GM13977 (cell line): ENCODE measurements around the gene CD14.
"Not testable (repeated sequence)": the region's sequence is repeated elsewhere in the genome, so short reads cannot be mapped to it uniquely, and the experiment has no call there.

Experiments used
- DNase-seq: peaks from one replicate; pipeline ENCODE4 v3.0.0; 2012; ENCODE audit warnings: low spot score
- CTCF ChIP-seq: IDR thresholded peaks from 2 replicates; pipeline ENCODE4 v1.5.1; 2012; ENCODE audit warnings: mild to moderate bottlenecking, control low read depth; ENCODE audit not compliant: insufficient read depth; ENCODE audit errors: extremely low read depth, missing control alignments
- in situ Hi-C: fragments of 300-500 bp; cut with MboI; formaldehyde crosslinking; loops from one replicate; pipeline ENCODE4 v1.12.0; 2022; ENCODE audit warnings: low sequenced_read_pairs, low pct_unique_long_range_greater_than_20kb, mixed read lengths, inconsistent platforms; ENCODE audit not compliant: unreplicated experiment

CD14 gene

GRCh38 chr5:140608722-140609121, 24.3 kb downstream of the CD14 start:
- in situ Hi-C loops = no loop called here
- TF ChIP-seq CTCF = no peak
- DNase-seq = no peak

DNA sequence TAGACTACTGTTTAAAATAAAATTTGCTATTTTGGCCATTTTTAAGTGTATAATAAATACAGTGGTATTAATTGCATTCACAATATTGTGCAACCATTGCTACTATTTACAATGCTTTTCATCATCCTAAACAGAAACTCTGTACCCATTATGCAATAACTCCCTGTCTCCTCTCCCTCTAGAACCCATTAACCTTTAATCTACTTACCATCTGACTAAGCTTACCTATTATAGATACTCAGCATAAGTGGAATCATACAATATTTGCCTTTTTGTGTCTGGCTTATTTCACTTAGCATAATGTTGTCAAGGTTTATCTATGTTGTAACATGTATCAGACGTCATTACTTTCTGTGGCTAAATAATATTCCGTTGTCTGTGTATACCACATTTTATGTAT, 25.9 kb downstream of the CD14 start:
- no peak for TF ChIP-seq CTCF
- DNase-seq = no peak
- in situ Hi-C loops = no loop called here

DNA sequence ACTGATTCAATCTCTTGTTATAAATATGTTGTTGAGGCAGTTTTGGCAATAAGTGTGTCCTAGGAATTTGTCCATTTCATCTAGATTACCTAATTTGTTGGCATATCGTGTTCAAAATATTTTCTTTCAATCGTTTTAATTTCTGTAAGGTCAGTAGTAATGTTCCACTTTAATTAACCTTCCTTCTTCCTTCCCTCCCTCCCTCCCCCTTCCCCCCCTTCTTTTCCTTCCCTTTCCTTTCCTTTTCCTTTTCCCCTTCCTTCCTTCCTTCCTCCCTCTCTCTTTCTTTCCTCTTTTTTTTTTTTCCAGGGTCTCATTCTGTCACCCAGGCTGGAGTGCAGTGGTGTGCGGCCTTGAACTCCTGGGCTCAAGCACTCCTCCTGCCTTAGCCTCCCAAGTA, 27.1 kb downstream of the CD14 start:
- in situ Hi-C loops = no loop called here
- DNase-seq = no peak
- no peak for TF ChIP-seq CTCF

DNA sequence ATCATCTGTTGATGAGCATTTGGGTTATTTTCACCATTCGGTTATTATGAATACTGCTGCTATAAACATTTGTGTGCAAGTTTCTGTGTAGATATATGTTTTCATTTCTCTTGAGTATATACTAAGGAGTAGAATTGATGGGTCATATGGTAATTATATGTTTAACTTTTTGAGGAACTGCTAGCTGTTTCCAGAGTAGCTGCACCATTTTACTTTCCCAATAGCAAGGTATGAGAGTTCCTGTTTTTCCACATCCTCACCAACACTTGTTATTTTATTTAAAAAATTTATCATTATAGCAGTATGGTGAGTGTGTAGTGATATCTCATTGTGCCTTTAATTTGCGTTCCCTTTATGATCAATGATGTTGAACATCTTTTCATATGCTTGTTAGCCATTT, 29.2 kb downstream of the CD14 start:
- no peak for DNase-seq
- in situ Hi-C loops = no loop called here
- TF ChIP-seq CTCF = no peak

- DNase-seq, in situ Hi-C loops: not testable (repeated sequence)
Observed at GRCh38 chr5:140603446-140603698, 29.6 kb downstream of the CD14 start.

DNA sequence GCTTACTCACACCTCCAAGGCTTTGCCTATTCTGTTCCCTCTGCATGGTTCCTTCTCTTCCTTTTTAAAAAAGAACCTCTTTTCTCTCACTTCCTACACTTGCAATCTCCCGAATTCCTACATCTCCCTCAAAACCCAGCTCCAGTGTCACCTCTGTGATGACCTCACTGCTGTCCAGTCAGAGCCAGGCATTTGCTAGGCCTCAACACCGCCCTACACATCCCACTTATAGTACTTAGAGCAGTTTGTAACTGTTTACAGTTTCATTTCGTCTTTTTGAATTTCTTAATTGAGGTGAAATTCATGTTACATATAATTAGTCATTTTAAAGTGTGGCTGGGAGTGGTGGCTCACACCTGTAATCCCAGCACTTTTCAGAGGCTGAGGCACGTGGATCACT, 30.8 kb downstream of the CD14 start:
- TF ChIP-seq CTCF = no peak
- in situ Hi-C loops = no loop called here
- no peak for DNase-seq

- DNase-seq = no peak
- in situ Hi-C loops = no loop called here
- no peak for TF ChIP-seq CTCF
Observed at GRCh38 chr5:140600096-140600495, 32.9 kb downstream of the CD14 start.
